ENCODE results near the gene TTLL8.
"Not testable (repeated sequence)": the region's sequence is repeated elsewhere in the genome, so short reads cannot be mapped to it uniquely, and the experiment has no call there.

TTLL8 gene

GRCh38 chr22:50058061-50058905, at the start of gene TTLL8:
Gene TTLL8 (minus strand): TSS chr22:50058298.
- DNase-seq = no peak

- DNase-seq = no peak
These were observed 49.4 kb upstream of the TTLL8 start for GRCh38 chr22:50107529-50107928.

GRCh38 chr22:50105208-50106100, 47.4 kb upstream of the TTLL8 start:
- peak; percentile 61 for DNase-seq

GRCh38 chr22:50104141-50104544, 46.0 kb upstream of the TTLL8 start:
- DNase-seq = peak; percentile 64

GRCh38 chr22:50102946-50103345, 44.8 kb upstream of the TTLL8 start:
- DNase-seq = peak; percentile 44

- no peak for DNase-seq
These were observed 43.9 kb upstream of the TTLL8 start for GRCh38 chr22:50101870-50102565.

GRCh38 chr22:50098052-50098451, 40.0 kb upstream of the TTLL8 start:
- no peak for DNase-seq

GRCh38 chr22:50092342-50092741, 34.2 kb upstream of the TTLL8 start:
- no peak for DNase-seq

GRCh38 chr22:50091092-50091768, 33.1 kb upstream of the TTLL8 start:
- peak; percentile 72 for DNase-seq

- DNase-seq = no peak
These were observed 32.3 kb upstream of the TTLL8 start for GRCh38 chr22:50090412-50090714.

GRCh38 chr22:50089682-50090411, 31.7 kb upstream of the TTLL8 start, which contains the start of gene MOV10L1:
Gene MOV10L1 (plus strand): TSS chr22:50090006. CDS start chr22:50090089, 83 bp downstream.
- no peak for DNase-seq

GRCh38 chr22:50089231-50089630, 31.1 kb upstream of the TTLL8 start:
- no peak for DNase-seq

GRCh38 chr22:50088096-50088495, 30.0 kb upstream of the TTLL8 start:
- no peak for DNase-seq

- no peak for DNase-seq
These were observed 29.5 kb upstream of the TTLL8 start for GRCh38 chr22:50087646-50088045.

- DNase-seq = not testable (repeated sequence)
These were observed 28.9 kb upstream of the TTLL8 start for GRCh38 chr22:50086975-50087374.

- no peak for DNase-seq
These were observed 28.4 kb upstream of the TTLL8 start for GRCh38 chr22:50086526-50086925.

GRCh38 chr22:50085211-50085972, 27.3 kb upstream of the TTLL8 start, which contains the start of gene MLC1:
Gene MLC1 (minus strand): TSS chr22:50085426. CDS start chr22:50084902, 524 bp downstream.
- DNase-seq = no peak

- no peak for DNase-seq
These were observed 26.5 kb upstream of the TTLL8 start for GRCh38 chr22:50084614-50085021.

GRCh38 chr22:50084080-50084477, 26.0 kb upstream of the TTLL8 start:
- no peak for DNase-seq

GRCh38 chr22:50083462-50084079, 25.5 kb upstream of the TTLL8 start:
- DNase-seq = no peak
